HG03342 (cell line): Measurements from ENCODE around the gene ATP6V1F.
A peak's percentile ranks its signal among the peaks of the same experiment; 100 is the strongest.

ENCODE experiments used
- ATAC-seq: cut with Tn5 transposase; IDR thresholded peaks from one replicate; pipeline ENCODE4 v1.9.1; 2021; ENCODE audit warnings: mild to moderate bottlenecking, moderate library complexity; ENCODE audit not compliant: unreplicated experiment

ATP6V1F gene

DNA sequence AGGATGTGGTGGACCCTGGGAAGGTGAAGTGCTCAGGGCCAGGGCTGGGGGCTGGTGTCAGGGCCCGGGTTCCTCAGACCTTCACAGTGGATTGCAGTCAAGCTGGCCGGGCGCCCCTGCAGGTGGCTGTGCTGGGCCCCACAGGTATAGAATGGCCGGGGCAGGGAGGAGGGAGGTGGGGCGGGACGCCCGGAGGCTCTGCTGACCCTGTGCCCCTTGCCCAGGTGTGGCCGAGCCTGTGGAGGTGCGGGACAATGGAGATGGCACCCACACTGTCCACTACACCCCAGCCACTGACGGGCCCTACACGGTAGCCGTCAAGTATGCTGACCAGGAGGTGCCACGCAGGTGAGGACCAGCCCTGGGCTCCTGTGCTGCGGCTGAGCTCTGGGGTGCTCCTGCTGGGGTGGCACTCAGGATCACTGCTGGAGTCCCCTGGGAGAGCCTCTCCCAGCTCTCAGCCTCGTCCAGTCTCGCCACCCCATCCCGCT is 14.9 kb upstream of the ATP6V1F start:
- ATAC-seq = no peak

DNA sequence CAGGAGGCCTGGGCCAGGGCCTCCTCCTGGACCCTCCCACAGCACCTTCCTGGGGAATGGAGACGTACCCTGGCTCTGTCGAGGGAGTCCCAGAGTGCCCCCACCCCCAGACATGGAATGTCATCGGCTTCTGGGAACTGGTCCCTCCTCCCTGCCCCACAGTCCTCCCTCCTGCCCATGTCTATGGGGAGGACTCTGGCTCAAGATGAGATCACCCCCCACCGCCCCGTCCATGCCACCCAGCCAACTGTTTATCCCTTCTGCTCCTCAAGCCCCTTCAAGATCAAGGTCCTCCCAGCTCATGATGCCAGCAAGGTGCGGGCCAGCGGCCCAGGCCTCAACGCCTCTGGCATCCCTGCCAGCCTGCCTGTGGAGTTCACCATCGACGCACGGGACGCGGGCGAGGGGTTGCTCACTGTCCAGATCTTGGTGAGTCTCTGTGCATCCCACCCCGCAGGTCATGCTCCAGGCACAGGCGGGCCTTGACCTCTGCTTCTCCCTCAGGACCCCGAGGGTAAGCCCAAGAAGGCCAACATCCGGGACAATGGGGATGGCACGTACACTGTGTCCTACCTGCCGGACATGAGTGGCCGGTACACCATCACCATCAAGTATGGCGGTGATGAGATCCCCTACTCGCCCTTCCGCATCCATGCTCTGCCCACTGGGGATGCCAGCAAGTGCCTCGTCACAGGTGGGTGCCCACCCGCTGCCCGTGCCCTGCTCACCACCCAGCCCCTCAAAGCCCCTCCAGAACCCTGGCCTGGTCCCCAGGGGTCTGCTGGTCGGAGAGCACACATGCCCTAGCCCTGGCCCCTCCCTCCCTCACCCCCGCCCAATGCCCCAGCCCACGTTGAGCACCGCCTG is 14.1 kb upstream of the ATP6V1F start:
- no peak for ATAC-seq

- no peak for ATAC-seq
These were observed 13.5 kb upstream of the ATP6V1F start for GRCh38 chr7:128849156-128849515.

GRCh38 chr7:128849804-128850490 is 12.7 kb upstream of the ATP6V1F start:
- no peak for ATAC-seq

DNA sequence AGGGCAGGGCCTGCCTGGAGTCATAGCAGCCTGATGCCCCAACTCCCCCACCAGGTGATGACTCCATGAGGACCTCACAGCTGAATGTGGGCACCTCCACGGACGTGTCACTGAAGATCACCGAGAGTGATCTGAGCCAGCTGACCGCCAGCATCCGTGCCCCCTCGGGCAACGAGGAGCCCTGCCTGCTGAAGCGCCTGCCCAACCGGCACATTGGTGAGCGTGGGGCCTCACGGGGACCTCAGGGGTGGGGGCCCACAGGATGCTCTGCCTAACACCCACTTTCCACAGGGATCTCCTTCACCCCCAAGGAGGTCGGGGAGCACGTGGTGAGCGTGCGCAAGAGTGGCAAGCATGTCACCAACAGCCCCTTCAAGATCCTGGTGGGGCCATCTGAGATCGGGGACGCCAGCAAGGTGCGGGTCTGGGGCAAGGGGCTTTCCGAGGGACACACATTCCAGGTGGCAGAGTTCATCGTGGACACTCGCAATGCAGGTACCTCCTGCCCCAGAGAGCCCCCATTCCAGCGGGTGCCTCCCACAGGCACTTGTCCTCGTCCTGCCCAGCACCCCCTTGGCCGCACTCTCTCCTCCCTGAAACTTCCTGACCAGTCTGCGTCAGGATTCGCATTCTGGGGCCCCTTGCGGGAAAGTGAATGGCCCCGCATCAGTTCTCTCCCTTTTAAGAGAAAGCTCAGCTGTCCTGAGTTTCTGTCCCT is 10.0 kb upstream of the ATP6V1F start:
- no peak for ATAC-seq

DNA sequence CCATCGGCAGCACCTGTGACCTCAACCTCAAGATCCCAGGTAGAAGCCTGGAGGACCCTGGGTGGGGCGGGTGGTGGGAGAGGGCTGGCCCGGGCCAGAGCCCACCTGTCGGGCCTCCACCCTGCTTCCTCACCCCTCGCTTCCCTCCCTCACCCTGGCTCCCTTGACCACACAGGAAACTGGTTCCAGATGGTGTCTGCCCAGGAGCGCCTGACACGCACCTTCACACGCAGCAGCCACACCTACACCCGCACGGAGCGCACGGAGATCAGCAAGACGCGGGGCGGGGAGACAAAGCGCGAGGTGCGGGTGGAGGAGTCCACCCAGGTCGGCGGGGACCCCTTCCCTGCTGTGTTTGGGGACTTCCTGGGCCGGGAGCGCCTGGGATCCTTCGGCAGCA is 8.9 kb upstream of the ATP6V1F start:
- no peak for ATAC-seq

- no peak for ATAC-seq
These were observed 8.3 kb upstream of the ATP6V1F start for GRCh38 chr7:128854396-128854795.

DNA sequence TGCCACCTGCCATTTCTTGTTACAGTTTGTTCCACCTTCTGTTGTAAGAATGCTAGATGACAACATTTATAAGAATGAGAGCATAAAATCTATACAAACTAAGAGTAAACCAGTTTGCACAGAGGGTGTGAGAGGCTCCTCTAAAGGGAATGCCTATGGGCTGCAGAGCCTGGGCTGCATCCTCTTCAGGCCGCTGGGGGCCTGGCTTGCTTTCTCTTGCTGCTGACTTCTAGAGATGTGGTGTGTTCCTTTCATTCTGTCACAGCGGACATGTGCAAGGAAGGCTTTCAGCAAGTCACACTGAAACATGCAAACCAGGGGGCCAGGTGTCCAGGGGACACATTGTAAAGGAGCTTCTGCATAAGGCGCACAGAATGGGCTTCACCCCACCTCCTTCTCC is 7.1 kb upstream of the ATP6V1F start:
- ATAC-seq = no peak

DNA sequence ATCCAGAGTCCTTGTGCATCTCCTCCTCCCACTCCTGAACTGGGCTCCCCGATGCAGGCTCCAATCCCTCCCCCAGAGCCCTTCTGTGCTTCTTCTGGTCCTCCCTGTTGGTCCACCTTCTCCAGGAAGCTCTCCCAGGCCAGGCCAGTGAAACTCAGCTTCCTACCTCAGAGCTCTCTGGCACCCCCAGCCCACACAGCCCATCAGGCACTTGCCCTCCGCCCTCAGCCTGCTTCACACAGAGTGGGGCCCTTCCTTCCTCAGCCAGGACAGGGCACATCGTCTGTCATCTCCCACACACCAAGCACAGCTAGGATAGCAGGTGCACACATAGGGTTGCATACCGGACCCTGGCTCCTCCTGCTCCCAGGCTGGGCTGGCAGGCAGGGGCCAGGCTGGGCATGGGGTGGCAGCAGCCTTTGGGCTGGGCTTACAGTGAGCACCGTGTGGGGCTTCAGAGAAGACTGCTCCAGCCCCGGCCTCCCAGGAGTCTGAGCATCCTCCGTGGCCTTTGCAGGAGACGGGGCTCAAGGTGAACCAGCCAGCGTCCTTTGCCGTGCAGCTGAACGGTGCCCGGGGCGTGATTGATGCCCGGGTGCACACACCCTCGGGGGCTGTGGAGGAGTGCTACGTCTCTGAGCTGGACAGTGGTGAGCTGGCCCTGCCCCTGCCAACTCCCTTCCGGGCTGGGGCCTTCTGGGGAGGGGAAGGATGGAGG is 6.5 kb upstream of the ATP6V1F start:
- ATAC-seq = no peak

DNA sequence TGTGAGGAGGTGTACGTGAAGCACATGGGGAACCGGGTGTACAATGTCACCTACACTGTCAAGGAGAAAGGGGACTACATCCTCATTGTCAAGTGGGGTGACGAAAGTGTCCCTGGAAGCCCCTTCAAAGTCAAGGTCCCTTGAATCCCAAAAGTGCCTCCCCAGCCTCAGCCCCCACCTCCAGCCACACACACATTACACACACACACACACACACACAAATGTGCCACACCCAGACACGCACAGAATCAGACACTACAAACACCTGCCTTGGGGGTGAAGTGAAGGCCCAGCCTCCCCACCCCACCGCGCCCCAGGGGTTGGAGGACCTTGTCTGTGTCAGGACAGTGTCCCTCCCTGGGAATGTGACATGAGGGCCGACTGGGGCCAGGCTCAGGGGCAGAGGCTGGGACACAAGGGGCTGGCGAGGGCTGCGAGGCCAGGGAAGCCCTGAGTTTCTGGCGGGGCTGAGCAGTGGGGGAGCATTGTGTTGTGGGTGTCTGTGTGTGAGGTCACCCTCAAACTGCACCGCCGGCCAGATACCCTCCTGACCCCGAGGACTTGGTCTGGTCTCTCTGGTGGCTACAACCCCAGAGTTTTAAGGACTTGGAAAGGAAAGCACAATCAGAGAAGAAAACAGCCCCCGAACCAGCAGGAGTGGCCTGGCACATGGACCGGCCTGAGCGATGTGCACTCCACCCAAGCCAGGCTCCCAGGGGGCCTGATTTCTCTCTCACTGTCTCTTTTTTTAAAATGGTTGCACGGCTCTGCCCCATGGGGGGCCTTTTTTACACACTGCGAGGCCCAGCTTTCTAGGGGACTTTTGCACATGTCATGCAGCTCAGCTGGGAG is 4.0 kb upstream of the ATP6V1F start:
- no peak for ATAC-seq

DNA sequence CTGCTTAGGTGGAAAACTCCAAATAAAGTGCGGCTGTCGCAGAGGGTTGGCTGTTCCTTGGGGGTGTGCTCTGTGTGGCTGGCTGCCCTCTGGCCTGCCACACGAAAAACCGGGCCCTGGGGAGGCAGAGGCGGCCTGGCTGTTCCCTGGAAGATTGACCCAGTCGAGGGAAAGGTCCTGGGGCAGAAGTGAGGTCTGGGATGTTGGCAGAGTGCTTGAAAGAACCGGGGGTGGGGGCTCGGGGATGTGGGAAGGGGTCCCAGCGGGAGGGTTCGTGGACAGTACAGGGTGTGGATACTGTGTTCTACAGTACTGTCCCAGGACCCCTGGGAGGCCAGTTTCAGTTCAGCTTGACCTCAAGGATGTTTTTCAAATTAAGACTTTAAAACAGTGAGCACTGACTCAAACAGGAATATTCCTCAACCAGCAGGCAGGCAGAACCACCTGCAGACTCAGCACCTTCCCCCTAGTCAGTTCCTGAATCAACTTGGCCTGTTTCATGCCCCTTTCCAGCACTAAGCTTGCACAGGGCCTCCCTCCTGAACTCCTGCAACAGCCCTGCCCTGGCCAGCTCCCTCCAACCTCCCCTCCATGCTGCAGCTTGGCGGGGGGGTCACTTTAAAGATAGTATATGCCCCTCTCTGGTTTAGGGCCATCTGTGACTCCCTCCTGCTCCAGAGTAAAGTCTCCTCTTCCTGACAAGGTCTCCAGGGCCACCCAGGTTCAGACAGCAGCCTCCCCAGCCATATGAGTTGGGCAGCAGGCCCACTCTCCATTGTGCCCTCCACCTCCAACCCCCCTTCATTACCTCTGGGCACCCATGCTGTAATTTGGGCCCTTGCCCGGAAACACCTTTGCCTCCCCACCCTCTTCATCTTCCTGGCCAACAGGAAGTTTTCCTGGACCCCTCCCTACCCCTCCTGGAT is 3.2 kb upstream of the ATP6V1F start:
- ATAC-seq = no peak

- no peak for ATAC-seq
These were observed 2.2 kb upstream of the ATP6V1F start for GRCh38 chr7:128860158-128861073.

- ATAC-seq = no peak
These were observed 592 bp upstream of the ATP6V1F start for GRCh38 chr7:128861957-128862570.

DNA sequence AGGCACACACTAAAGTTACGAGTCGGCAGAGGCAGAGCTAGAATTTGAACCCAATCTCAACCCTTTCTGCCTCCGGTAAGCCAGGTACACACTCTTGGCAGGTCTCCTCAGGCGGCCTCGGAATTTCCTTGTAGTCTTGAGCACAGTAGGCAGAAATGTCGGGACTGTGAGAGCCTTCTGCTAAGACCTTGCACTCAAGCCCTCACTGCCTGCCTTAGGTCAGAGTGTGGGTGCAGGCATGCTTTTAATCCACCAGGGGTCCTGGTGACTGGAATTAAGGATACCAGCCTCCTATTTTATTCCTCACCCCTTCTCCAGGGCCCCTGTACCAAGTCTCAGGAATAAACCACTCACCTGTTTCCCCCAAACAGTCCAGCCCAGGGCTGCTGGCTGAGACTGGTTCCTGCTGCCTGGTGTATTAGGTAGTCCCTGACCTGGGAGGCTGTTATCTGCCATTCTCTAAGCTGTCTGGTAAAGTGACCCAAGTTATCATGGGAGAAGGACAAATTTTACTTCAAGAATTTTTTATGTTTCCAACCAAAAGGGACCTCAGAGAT is 855 bp downstream of the ATP6V1F start:
- ATAC-seq = peak; percentile 40

DNA sequence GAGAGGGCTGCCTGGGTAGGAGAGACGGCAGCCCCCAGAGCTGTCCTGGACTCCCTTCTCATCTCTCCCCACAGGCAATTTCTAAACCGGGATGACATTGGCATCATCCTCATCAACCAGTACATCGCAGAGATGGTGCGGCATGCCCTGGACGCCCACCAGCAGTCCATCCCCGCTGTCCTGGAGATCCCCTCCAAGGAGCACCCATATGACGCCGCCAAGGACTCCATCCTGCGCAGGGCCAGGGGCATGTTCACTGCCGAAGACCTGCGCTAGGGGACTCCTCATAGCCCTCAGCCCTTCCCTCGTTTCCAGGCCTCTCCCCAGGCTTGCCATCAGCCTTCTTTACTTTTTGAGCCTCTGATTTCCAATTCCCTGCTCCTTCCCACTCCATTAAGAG is 2.6 kb downstream of the ATP6V1F start:
- ATAC-seq = no peak

DNA sequence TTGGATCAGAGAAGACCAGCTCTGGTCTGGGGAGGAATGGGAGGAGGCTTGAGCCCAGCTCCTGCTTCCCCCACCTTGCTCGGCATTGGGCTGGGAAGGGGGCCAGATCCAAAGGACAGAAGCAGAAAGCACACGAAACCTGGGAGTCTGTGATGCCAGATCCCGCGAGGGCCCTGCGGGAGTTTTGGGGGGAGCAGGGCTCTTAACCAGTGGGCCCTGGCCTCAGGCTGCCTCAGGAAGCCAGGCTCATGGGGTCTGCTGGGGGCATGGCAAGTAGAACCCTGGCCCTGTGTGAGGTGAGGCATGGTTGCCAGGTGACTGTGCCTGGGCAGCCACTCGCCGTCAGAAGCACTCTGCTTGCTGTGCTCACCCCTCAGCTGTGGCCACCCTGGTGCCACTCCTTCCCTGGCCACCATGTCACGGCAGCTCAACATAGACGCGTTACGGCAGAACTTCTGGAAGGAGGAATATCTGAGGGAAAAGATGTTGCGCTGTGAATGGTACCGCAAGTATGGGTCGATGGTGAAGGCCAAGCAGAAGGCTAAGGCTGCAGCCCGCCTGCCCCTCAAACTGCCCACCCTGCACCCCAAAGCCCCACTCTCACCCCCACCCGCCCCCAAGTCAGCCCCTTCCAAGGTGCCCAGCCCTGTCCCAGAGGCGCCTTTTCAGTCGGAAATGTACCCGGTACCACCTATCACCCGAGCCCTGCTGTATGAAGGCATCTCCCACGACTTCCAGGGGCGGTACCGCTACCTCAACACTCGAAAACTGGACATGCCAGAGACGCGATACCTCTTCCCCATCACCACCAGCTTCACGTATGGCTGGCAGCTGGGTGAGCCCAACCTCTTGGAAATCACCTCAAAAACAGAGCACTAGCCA is 3.6 kb downstream of the ATP6V1F start:
- ATAC-seq = no peak
